ENCODE results near the gene SKAP2.
A peak's percentile ranks its signal among the peaks of the same experiment; 100 is the strongest.

The SKAP2 gene

GRCh38 chr7:26864309-26865093 is at the start of gene SKAP2:
SKAP2 (minus strand) TSS chr7:26864590; CDS start chr7:26864429, 161 bp downstream.
- Histone ChIP-seq H3K9me3 (ENCODE audit: insufficient read depth, low read depth, low read length) (no peaks in the 10 kb centered on the region), H3K9ac (ENCODE audit: low read depth, low read length) (peak within 1 kb of the TSS; percentile 80), H3K4me3 (ENCODE audit: low read length) (peak within 1 kb of the TSS; percentile 86), H3K27ac (ENCODE audit: low read length) (peak within 1 kb of the TSS; percentile 79), H3K36me3 (ENCODE audit: insufficient read depth, low read depth, low read length) (no peaks in the 10 kb centered on the region), H3K27me3 (ENCODE audit: insufficient read depth, low read length) (peaks cover 52% of the 10 kb centered on the region), H3K4me1 (ENCODE audit: insufficient read depth, low read length) (peaks cover 3% of the 10 kb centered on the region; the same call in 1 of the 2 replicates)

GRCh38 chr7:26912933-26913536 is 48.6 kb upstream of the SKAP2 start:
- H3K27ac ChIP-seq (ENCODE audit: low read length): no peak overlapping the region
- peaks cover under 1% of the 10 kb centered on the region; the same call in 1 of the 2 replicates for H3K4me1 ChIP-seq (ENCODE audit: insufficient read depth, low read length)
- no peaks in the 10 kb centered on the region for H3K27me3 ChIP-seq (ENCODE audit: insufficient read depth, low read length)
- H3K9ac ChIP-seq (ENCODE audit: low read depth, low read length): no peak overlapping the region
- no peaks in the 10 kb centered on the region for H3K9me3 ChIP-seq (ENCODE audit: insufficient read depth, low read depth, low read length)
- no peaks in the 10 kb centered on the region for H3K36me3 ChIP-seq (ENCODE audit: insufficient read depth, low read depth, low read length)
- H3K4me3 ChIP-seq (ENCODE audit: low read length): no peak overlapping the region

- no peak overlapping the region for H3K27ac ChIP-seq (ENCODE audit: low read length)
- H3K4me1 ChIP-seq (ENCODE audit: insufficient read depth, low read length): no peaks in the 10 kb centered on the region; the same call in 1 of the 2 replicates
- H3K9ac ChIP-seq (ENCODE audit: low read depth, low read length): no peak overlapping the region
- H3K4me3 ChIP-seq (ENCODE audit: low read length): no peak overlapping the region
- H3K36me3 ChIP-seq (ENCODE audit: insufficient read depth, low read depth, low read length): no peaks in the 10 kb centered on the region
- no peaks in the 10 kb centered on the region for H3K9me3 ChIP-seq (ENCODE audit: insufficient read depth, low read depth, low read length)
- H3K27me3 ChIP-seq (ENCODE audit: insufficient read depth, low read length): no peaks in the 10 kb centered on the region
Observed at GRCh38 chr7:26912338-26912737, 47.9 kb upstream of the SKAP2 start.

GRCh38 chr7:26910221-26910620 is 45.8 kb upstream of the SKAP2 start:
- H3K4me1 ChIP-seq (ENCODE audit: insufficient read depth, low read length): no peaks in the 10 kb centered on the region; the same call in 1 of the 2 replicates
- no peak overlapping the region for H3K4me3 ChIP-seq (ENCODE audit: low read length)
- no peak overlapping the region for H3K27ac ChIP-seq (ENCODE audit: low read length)
- no peaks in the 10 kb centered on the region for H3K9me3 ChIP-seq (ENCODE audit: insufficient read depth, low read depth, low read length)
- no peaks in the 10 kb centered on the region for H3K36me3 ChIP-seq (ENCODE audit: insufficient read depth, low read depth, low read length)
- no peak overlapping the region for H3K9ac ChIP-seq (ENCODE audit: low read depth, low read length)
- no peaks in the 10 kb centered on the region for H3K27me3 ChIP-seq (ENCODE audit: insufficient read depth, low read length)

- no peaks in the 10 kb centered on the region for H3K9me3 ChIP-seq (ENCODE audit: insufficient read depth, low read depth, low read length)
- H3K4me1 ChIP-seq (ENCODE audit: insufficient read depth, low read length): no peaks in the 10 kb centered on the region
- H3K27me3 ChIP-seq (ENCODE audit: insufficient read depth, low read length): no peaks in the 10 kb centered on the region
- no peaks in the 10 kb centered on the region for H3K36me3 ChIP-seq (ENCODE audit: insufficient read depth, low read depth, low read length)
- H3K4me3 ChIP-seq (ENCODE audit: low read length): no peak overlapping the region
- no peak overlapping the region for H3K9ac ChIP-seq (ENCODE audit: low read depth, low read length)
- H3K27ac ChIP-seq (ENCODE audit: low read length): no peak overlapping the region
Observed at GRCh38 chr7:26900251-26900650, 35.9 kb upstream of the SKAP2 start.

- Histone ChIP-seq H3K36me3 (ENCODE audit: insufficient read depth, low read depth, low read length) (no peaks in the 10 kb centered on the region), H3K9ac (ENCODE audit: low read depth, low read length) (no peak overlapping the region), H3K4me3 (ENCODE audit: low read length) (no peak overlapping the region), H3K27ac (ENCODE audit: low read length) (no peak overlapping the region), H3K27me3 (ENCODE audit: insufficient read depth, low read length) (no peaks in the 10 kb centered on the region), H3K4me1 (ENCODE audit: insufficient read depth, low read length) (no peaks in the 10 kb centered on the region), H3K9me3 (ENCODE audit: insufficient read depth, low read depth, low read length) (no peaks in the 10 kb centered on the region)
Observed at GRCh38 chr7:26899519-26899918, 35.1 kb upstream of the SKAP2 start.

- Histone ChIP-seq H3K9ac (ENCODE audit: low read depth, low read length) (no peak overlapping the region), H3K27me3 (ENCODE audit: insufficient read depth, low read length) (no peaks in the 10 kb centered on the region), H3K36me3 (ENCODE audit: insufficient read depth, low read depth, low read length) (no peaks in the 10 kb centered on the region), H3K4me3 (ENCODE audit: low read length) (no peak overlapping the region), H3K9me3 (ENCODE audit: insufficient read depth, low read depth, low read length) (no peaks in the 10 kb centered on the region), H3K27ac (ENCODE audit: low read length) (no peak overlapping the region), H3K4me1 (ENCODE audit: insufficient read depth, low read length) (no peaks in the 10 kb centered on the region)
Observed at GRCh38 chr7:26898891-26899290, 34.5 kb upstream of the SKAP2 start.

- no peaks in the 10 kb centered on the region for H3K36me3 ChIP-seq (ENCODE audit: insufficient read depth, low read depth, low read length)
- H3K4me3 ChIP-seq (ENCODE audit: low read length): no peak overlapping the region
- H3K27me3 ChIP-seq (ENCODE audit: insufficient read depth, low read length): no peaks in the 10 kb centered on the region
- H3K9ac ChIP-seq (ENCODE audit: low read depth, low read length): no peak overlapping the region
- no peak overlapping the region for H3K27ac ChIP-seq (ENCODE audit: low read length)
- H3K4me1 ChIP-seq (ENCODE audit: insufficient read depth, low read length): no peaks in the 10 kb centered on the region
- H3K9me3 ChIP-seq (ENCODE audit: insufficient read depth, low read depth, low read length): no peaks in the 10 kb centered on the region
Observed at GRCh38 chr7:26897928-26898327, 33.5 kb upstream of the SKAP2 start.

GRCh38 chr7:26891400-26892350 is 27.3 kb upstream of the SKAP2 start:
- H3K4me1 ChIP-seq (ENCODE audit: insufficient read depth, low read length): no peaks in the 10 kb centered on the region
- H3K27me3 ChIP-seq (ENCODE audit: insufficient read depth, low read length): no peaks in the 10 kb centered on the region
- no peak overlapping the region for H3K4me3 ChIP-seq (ENCODE audit: low read length)
- no peak overlapping the region for H3K9ac ChIP-seq (ENCODE audit: low read depth, low read length)
- H3K27ac ChIP-seq (ENCODE audit: low read length): no peak overlapping the region
- no peaks in the 10 kb centered on the region for H3K36me3 ChIP-seq (ENCODE audit: insufficient read depth, low read depth, low read length)
- no peaks in the 10 kb centered on the region for H3K9me3 ChIP-seq (ENCODE audit: insufficient read depth, low read depth, low read length)

GRCh38 chr7:26880852-26881251 is 16.5 kb upstream of the SKAP2 start:
- Histone ChIP-seq H3K27ac (ENCODE audit: low read length) (no peak overlapping the region), H3K9me3 (ENCODE audit: insufficient read depth, low read depth, low read length) (peaks cover 6% of the 10 kb centered on the region; the same call in 1 of the 2 replicates), H3K27me3 (ENCODE audit: insufficient read depth, low read length) (no peaks in the 10 kb centered on the region), H3K9ac (ENCODE audit: low read depth, low read length) (no peak overlapping the region), H3K36me3 (ENCODE audit: insufficient read depth, low read depth, low read length) (no peaks in the 10 kb centered on the region), H3K4me3 (ENCODE audit: low read length) (no peak overlapping the region), H3K4me1 (ENCODE audit: insufficient read depth, low read length) (no peaks in the 10 kb centered on the region)

GRCh38 chr7:26879671-26880070 is 15.3 kb upstream of the SKAP2 start:
- no peaks in the 10 kb centered on the region for H3K27me3 ChIP-seq (ENCODE audit: insufficient read depth, low read length)
- no peak overlapping the region for H3K9ac ChIP-seq (ENCODE audit: low read depth, low read length)
- no peaks in the 10 kb centered on the region for H3K4me1 ChIP-seq (ENCODE audit: insufficient read depth, low read length)
- no peak overlapping the region for H3K4me3 ChIP-seq (ENCODE audit: low read length)
- no peak overlapping the region for H3K27ac ChIP-seq (ENCODE audit: low read length)
- no peaks in the 10 kb centered on the region for H3K36me3 ChIP-seq (ENCODE audit: insufficient read depth, low read depth, low read length)
- H3K9me3 ChIP-seq (ENCODE audit: insufficient read depth, low read depth, low read length): peaks cover 2% of the 10 kb centered on the region; the same call in 1 of the 2 replicates

Measured in iPS-20b (cell line).